GM18499 (cell line): ENCODE measurements around the gene ACOT7.

Experiments
- ATAC-seq: cut with Tn5 transposase; IDR thresholded peaks from one replicate; pipeline ENCODE4 v1.9.1; 2021; ENCODE audit warnings: moderate number of reproducible peaks; ENCODE audit not compliant: insufficient read depth, unreplicated experiment

The ACOT7 gene

DNA sequence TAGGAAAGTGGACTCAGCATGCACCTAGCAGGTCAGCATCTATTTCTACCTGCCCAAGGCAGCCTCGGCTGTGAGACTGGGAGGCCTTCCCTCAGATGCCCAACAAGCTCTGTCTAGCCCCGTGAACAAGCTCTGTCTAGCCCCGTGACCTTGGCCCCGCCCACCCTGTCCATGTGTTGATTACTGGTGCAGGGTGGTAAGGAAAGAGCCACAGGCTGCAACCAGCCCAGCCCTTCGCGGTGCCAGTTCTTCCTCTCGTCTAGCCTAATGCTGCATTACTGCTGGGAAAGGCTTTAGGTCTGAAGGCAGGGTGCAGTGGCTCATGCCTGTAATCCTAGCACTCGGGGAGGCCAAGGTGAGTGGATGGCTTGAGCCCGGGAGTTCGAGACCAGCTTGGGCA, 134.9 kb downstream of the ACOT7 start:
- no peak for ATAC-seq

GRCh38 chr1:6257541-6258069, 136.0 kb downstream of the ACOT7 start:
- no peak for ATAC-seq

DNA sequence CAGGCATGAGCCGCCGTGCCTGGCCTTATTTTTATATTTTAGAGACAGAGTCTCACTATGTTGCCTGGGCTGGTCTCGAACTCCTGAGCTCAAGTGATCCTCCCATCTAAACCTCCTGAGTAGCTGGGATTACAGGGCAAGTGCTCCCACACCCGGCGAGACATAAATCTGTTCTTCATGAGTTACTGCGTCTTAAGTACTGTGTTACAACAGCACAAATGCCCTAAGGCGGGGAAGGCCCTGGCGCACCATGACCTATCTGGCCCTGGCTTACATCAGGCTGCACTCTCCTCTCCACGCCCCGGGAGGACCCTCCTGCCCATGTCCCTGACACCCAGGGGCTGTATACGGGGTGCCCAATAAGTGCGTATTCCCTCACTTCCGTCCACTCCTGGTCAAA, 136.9 kb downstream of the ACOT7 start:
- ATAC-seq, result no peak

- ATAC-seq, result no peak
These were observed 138.9 kb downstream of the ACOT7 start for GRCh38 chr1:6254691-6255090.

DNA sequence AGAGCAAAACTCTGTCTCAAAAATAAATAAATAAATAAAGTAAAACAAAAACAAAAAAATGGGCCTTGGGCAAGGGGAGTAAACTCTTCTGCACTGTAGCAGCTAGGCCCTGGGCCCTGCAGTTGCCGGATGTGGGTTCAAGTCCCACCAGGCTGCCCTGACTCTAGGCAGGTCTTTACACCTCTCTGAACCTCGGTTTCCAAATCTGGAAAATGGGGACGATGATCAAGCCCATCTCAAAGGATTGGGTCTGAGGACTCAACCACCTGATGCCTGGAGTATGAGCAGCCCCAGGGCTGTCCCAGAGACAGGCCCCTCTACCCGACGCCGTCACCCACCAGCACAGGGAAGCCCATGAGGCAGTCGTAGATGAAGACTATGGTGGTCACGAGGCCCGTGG, 140.2 kb downstream of the ACOT7 start:
- ATAC-seq, result no peak

- ATAC-seq, result no peak
These were observed 141.2 kb downstream of the ACOT7 start for GRCh38 chr1:6252374-6252710.

DNA sequence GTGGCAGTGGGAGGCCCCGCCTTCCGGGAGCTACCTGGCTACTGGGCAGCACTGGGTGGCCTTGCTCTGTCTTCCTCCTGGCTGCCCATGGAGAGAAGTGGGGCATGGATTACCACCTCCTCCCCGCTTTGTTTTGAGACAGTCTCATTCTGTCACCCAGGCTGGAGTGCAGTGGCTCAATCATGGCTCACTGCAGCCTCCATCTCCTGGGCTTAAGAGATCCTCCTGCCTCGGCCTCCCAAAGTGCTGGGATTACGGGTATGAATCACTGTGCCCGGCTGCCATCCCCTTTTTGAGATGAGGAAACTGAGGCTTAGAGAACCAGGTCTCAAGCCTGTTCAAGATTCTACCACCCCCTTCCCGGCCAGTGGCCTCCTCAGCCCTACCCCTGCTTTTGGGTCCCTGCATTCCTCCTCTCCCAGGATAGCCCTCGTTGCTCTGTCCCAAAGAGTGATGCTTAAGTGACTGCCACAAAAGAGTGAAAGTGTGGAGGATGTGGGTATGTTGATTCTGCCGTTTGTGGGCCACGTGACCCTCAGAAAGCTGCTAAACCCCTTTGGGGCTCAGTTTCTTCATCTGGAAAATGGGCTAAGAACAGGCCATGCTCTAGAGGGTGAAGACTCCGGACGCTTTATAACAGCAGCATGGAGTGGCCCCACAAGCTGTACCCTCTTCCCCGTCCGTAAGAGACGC, 141.7 kb downstream of the ACOT7 start:
- ATAC-seq, result no peak

- no peak for ATAC-seq
These were observed 142.3 kb downstream of the ACOT7 start for GRCh38 chr1:6251233-6251632.

- no peak for ATAC-seq
These were observed 143.6 kb downstream of the ACOT7 start for GRCh38 chr1:6249739-6250689.

- ATAC-seq, result no peak
These were observed 144.4 kb downstream of the ACOT7 start for GRCh38 chr1:6248932-6249738.

- ATAC-seq, result no peak
These were observed 145.3 kb downstream of the ACOT7 start for GRCh38 chr1:6248161-6248776.

DNA sequence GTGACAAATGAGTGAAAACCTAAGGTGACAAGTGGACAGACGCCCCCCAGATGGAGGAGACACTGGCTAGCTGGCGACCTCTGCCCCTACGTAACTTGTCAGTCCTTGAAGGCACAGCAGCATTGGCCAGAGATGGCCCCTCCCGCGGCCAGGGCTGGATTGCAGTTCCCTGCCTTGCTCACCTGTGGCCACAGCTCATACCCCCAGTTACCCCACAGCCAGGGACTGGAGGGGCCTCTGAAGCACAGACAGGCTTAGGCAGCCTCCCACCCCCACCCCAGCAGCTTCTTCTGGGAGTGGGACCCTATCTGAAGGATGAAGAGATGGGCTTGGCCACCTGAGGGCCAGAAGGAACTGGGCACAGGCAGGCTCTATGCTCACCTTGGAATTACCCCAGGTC, 145.9 kb downstream of the ACOT7 start:
- ATAC-seq, result no peak

DNA sequence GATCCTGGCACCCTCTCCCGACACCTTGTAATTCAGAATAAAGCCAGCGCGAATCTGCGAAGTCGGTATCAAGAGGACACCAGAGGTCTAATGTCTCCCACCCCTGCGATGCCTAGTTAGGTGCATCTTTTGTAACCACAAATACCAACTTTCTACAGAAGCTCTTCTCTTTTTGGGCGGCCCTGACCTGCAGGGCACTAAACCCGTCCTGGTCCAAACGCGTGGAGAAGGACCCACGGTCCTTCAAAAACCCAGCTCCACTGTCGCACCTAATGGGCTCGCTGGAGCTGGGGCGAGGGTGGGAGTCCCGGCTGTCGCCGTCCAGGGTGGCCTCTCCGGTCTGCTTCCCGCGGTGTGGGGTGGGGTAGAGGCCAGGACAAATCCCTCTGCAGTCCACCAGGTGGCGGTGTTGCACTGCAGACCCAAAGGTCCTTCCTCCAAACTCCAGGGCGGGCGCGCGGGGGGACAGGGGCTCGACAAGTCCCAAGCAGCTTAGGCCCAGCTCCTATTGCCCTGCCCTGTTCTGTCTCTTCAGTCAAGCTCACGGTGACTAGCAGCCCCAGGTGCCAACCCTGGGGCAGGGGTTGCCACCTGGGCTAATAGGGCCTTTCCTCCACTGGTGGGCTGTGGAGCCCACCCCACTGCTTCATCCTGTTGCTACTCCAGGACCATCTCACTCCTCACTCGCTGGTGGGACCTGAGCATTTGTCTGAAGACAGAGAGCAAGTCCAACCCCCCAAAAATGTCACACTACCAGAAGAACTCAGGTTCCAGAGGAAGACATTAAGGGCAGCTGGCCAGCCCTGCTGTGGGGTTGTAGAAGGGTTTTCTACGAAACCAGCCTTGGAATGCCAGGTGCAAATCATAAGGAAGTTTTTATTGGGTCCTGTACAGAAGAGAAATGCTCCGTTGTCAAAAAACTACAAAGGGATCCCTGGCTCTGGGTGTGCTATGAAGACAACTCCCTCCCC, 146.8 kb downstream of the ACOT7 start:
- no peak for ATAC-seq

GRCh38 chr1:6245869-6246496, 147.6 kb downstream of the ACOT7 start:
- ATAC-seq, result no peak

- no peak for ATAC-seq
These were observed 148.3 kb downstream of the ACOT7 start for GRCh38 chr1:6245086-6245868.

GRCh38 chr1:6244401-6245049, 149.0 kb downstream of the ACOT7 start:
- no peak for ATAC-seq

DNA sequence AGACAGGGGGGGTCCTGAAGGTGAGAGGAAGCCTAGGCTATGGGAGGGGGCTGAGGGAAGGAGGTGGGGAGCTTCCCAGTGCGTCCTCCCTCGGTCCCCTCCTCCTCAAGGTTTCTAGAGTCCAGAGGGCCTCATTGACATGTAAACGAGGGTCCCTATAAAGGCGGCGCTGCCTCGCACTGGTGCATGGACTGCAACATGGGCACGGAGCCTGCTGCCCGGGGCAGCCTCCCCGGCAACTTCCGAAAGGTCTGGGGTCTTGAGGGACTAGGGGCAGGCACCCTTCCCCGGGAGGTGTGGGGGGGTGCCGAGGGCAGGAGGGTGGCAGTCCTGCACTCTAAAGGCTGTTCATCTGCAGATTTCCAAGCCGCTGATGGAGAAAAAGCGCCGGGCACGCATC, 149.6 kb downstream of the ACOT7 start, which contains the start of gene HES3:
Gene HES3 (plus strand): TSS at position 187 of the 400 bp plus-strand sequence. CDS start 187 bp downstream, at position 374.
- ATAC-seq, result no peak
